Neural progenitor cell (in vitro differentiated cells): Measurements from ENCODE around the gene CTTN. TPM values are rescaled to one million over a fixed set of nuclear protein-coding genes. Genes with fewer than 3 reads are reported as not detected.

Source experiments
- DNase-seq: peaks from one replicate; pipeline ENCODE4 v3.0.0-alpha.2; 2016; ENCODE audit warnings: low spot score
- H2AFZ ChIP-seq: fragments of 200-600 bp; sonication (generic); replicated peaks from 2 replicates; pipeline ENCODE4 v1.6.1; 2016; ENCODE audit warnings: antibody characterized with exemption
- H3F3A ChIP-seq: fragments of 200-600 bp; sonication (generic); 2 replicates; pipeline ENCODE4 v1.6.1; 2016; ENCODE audit warnings: antibody characterized with exemption, low read depth
- H3K27ac ChIP-seq: fragments of 200-600 bp; sonication (generic); 2 replicates; pipeline ENCODE4 v1.5.1; 2016; ENCODE audit warnings: mild to moderate bottlenecking
- H3K27me3 ChIP-seq: fragments of 200-600 bp; sonication (generic); 2 replicates; pipeline ENCODE4 v1.6.1; 2016; ENCODE audit warnings: mild to moderate bottlenecking, moderate library complexity
- H3K36me3 ChIP-seq: fragments of 200-600 bp; sonication (generic); 2 replicates; pipeline ENCODE4 v1.5.1; 2016
- H3K4me1 ChIP-seq: fragments of 200-600 bp; sonication (generic); 2 replicates; pipeline ENCODE4 v1.6.1; 2016; ENCODE audit warnings: mixed run types
- H3K4me2 ChIP-seq: fragments of 200-600 bp; sonication (generic); 2 replicates; pipeline ENCODE4 v1.6.1; 2016
- H3K4me3 ChIP-seq: fragments of 200-600 bp; sonication (generic); 2 replicates; pipeline ENCODE4 v1.5.1; 2016
- H3K79me2 ChIP-seq: fragments of 200-600 bp; sonication (generic); 2 replicates; pipeline ENCODE4 v1.6.1; 2016; ENCODE audit warnings: low read depth
- H3K9ac ChIP-seq: fragments of 200-600 bp; sonication (generic); 2 replicates; pipeline ENCODE4 v1.6.1; 2016
- H3K9me3 ChIP-seq: fragments of 200-600 bp; sonication (generic); 2 replicates; pipeline ENCODE4 v1.5.1; 2016; ENCODE audit warnings: low read depth
- H4K20me1 ChIP-seq: fragments of 200-600 bp; sonication (generic); 2 replicates; pipeline ENCODE4 v1.6.1; 2016; ENCODE audit warnings: low read depth
- H3K27ac Mint-ChIP-seq: 3 replicates; pipeline ENCODE4 v1.8.0; 2021; ENCODE audit warnings: mixed read lengths
- H3K27me3 Mint-ChIP-seq: 2 replicates; pipeline ENCODE4 v1.8.0; 2022; ENCODE audit warnings: low read depth, mild to moderate bottlenecking, inconsistent platforms, moderate library complexity, mixed read lengths; ENCODE audit not compliant: insufficient read depth
- H3K36me3 Mint-ChIP-seq: 3 replicates; pipeline ENCODE4 v1.8.0; 2021; ENCODE audit warnings: mixed read lengths
- H3K4me1 Mint-ChIP-seq: 3 replicates; pipeline ENCODE4 v1.8.0; 2021; ENCODE audit warnings: mixed read lengths
- H3K4me3 Mint-ChIP-seq: 3 replicates; pipeline ENCODE4 v1.8.0; 2021; ENCODE audit warnings: mild to moderate bottlenecking, moderate library complexity, mixed read lengths
- H3K9me3 Mint-ChIP-seq: 3 replicates; pipeline ENCODE4 v1.8.0; 2020; ENCODE audit warnings: mixed read lengths
- EZH2 ChIP-seq: fragments of 200-600 bp; sonication (generic); IDR thresholded peaks from 2 replicates; pipeline ENCODE4 v1.6.1; 2017; ENCODE audit warnings: antibody characterized with exemption, mild to moderate bottlenecking, moderate library complexity
- EZH2phosphoT487 ChIP-seq: fragments of 200-600 bp; sonication (generic); IDR thresholded peaks from 2 replicates; pipeline ENCODE4 v1.6.1; 2017; ENCODE audit warnings: antibody characterized with exemption
- total RNA-seq: library from RNA; depleted of rRNA; stranded (reverse); fragments of >200 nt; gene quantifications from 2 replicates; pipeline ENCODE4 v1.2.3, GENCODE V29; 2015; ENCODE audit warnings: low replicate concordance
- TF ChIP-seq, protein P1 (sequence below): fragments of 200-600 bp; sonication (generic); IDR thresholded peaks from 2 replicates; pipeline ENCODE4 v1.5.1; 2017; ENCODE audit warnings: antibody characterized with exemption, mild to moderate bottlenecking

Gene CTTN
- total RNA-seq, 1 donor from 2014 or later = 200 TPM

DNA sequence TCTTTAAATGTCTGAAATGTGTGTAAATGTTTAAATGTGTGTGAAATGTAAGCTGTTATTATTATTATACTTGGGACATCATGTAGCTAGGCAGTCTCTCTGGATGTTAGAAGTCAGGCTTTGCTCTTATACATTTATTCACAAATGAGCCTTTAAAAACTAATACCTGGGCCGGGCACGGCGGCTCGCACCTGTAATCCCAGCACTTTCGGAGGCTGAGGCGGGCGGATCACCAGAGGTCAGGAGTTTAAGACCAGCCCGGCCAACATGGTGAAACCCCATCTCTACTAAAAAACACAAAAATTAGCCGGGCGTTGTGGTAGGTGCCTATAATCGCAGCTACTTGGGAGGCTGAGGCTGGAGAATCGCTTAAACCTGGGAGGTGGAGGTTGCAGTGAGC lies 21.7 kb upstream of the CTTN start:
- Histone ChIP-seq H3K27me3 (no peaks in the 10 kb centered on the region), H2AFZ (no peak overlapping the region), H3K9me3 (no peaks in the 10 kb centered on the region), H3K36me3 (peaks cover 9% of the 10 kb centered on the region), H3K4me1 (no peaks in the 10 kb centered on the region), H3K9ac (no peak overlapping the region), H3K79me2 (no peaks in the 10 kb centered on the region), H3K4me3 (no peak overlapping the region), H3K4me2 (no peak overlapping the region), H3K27ac (no peak overlapping the region), H3F3A (peaks cover 7% of the 10 kb centered on the region), H4K20me1 (peaks cover 5% of the 10 kb centered on the region)
- Mint-ChIP-seq H3K4me3 (no peak overlapping the region), H3K4me1 (no peaks in the 10 kb centered on the region), H3K36me3 (peaks cover 28% of the 10 kb centered on the region), H3K27me3 (no peaks in the 10 kb centered on the region), H3K9me3 (no peaks in the 10 kb centered on the region), H3K27ac (no peak overlapping the region)
- DNase-seq = no peak
- TF ChIP-seq EZH2phosphoT487 = no peak
- TF ChIP-seq, protein P1, sequence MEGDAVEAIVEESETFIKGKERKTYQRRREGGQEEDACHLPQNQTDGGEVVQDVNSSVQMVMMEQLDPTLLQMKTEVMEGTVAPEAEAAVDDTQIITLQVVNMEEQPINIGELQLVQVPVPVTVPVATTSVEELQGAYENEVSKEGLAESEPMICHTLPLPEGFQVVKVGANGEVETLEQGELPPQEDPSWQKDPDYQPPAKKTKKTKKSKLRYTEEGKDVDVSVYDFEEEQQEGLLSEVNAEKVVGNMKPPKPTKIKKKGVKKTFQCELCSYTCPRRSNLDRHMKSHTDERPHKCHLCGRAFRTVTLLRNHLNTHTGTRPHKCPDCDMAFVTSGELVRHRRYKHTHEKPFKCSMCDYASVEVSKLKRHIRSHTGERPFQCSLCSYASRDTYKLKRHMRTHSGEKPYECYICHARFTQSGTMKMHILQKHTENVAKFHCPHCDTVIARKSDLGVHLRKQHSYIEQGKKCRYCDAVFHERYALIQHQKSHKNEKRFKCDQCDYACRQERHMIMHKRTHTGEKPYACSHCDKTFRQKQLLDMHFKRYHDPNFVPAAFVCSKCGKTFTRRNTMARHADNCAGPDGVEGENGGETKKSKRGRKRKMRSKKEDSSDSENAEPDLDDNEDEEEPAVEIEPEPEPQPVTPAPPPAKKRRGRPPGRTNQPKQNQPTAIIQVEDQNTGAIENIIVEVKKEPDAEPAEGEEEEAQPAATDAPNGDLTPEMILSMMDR = no peak
- no peak for TF ChIP-seq EZH2

DNA sequence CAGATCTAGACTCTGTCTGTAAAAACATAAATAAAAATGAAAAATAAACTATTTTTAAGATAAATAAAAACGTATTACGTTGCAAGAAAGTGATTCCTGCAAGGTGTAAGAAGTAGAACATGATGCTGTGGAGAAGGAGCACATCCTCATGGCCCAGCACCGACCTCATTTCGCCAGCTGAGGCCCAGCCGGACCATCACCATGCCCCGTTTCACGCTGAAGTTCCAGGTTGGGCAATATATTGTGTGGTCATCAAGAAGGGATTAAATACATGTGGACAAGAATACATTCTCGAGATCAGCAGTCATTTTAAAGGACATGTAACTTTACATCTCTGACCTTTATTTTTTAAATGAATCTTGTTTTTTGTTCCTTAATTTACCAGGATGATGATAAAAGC lies 20.7 kb upstream of the CTTN start:
- H3K4me2 ChIP-seq = no peak overlapping the region
- Mint-ChIP-seq H3K36me3 (peaks cover 29% of the 10 kb centered on the region), H3K4me1 (no peaks in the 10 kb centered on the region), H3K27ac (no peak overlapping the region), H3K4me3 (no peak overlapping the region), H3K27me3 (no peaks in the 10 kb centered on the region), H3K9me3 (no peaks in the 10 kb centered on the region)
- H3K9me3 ChIP-seq = no peaks in the 10 kb centered on the region
- no peaks in the 10 kb centered on the region for H3K79me2 ChIP-seq
- H3K36me3 ChIP-seq = peaks cover 9% of the 10 kb centered on the region
- H3K27me3 ChIP-seq = no peaks in the 10 kb centered on the region
- H2AFZ ChIP-seq = no peak overlapping the region
- peaks cover 5% of the 10 kb centered on the region for H4K20me1 ChIP-seq
- H3K4me1 ChIP-seq = no peaks in the 10 kb centered on the region
- no peak overlapping the region for H3K27ac ChIP-seq
- H3F3A ChIP-seq = peaks cover 7% of the 10 kb centered on the region
- DNase-seq = no peak
- no peak overlapping the region for H3K4me3 ChIP-seq
- TF ChIP-seq EZH2 (no peak), EZH2phosphoT487 (no peak)
- TF ChIP-seq, protein P1 = no peak
- H3K9ac ChIP-seq = no peak overlapping the region

DNA sequence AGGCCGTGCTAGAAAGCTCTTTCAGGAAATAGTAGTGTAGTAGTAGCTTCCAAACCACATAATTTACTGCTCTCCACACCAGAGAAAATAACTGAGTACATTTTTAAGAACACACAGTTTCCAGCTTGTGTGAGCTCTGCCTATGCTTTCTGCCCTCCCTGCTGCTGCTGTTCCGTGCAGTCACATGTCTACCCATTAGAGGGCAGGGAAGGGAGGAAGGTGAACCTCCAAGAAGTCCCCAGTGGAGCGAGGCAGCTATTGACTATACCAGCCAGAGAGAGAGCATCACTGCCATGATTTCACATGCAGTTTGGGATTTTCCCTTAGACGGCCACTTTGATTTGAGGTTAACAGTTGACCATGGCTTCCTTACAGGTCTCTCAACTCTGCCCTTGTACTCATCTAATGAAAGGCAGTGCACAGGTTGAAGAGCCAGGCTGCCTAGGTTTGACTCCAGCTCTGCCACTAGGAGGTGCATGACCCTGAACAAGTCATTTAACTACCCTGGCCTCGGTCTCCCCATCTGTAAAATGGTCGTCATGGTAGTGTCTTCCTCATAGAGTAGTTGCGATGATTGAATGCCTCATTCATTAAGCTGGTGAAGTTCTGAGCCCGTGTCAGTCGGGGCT lies 19.7 kb upstream of the CTTN start:
- no peak overlapping the region for H3K4me2 ChIP-seq
- no peak for DNase-seq
- Mint-ChIP-seq H3K9me3 (no peaks in the 10 kb centered on the region), H3K27me3 (peaks cover 1% of the 10 kb centered on the region), H3K4me3 (no peak overlapping the region), H3K36me3 (peaks cover 25% of the 10 kb centered on the region), H3K4me1 (no peaks in the 10 kb centered on the region), H3K27ac (no peak overlapping the region)
- no peak overlapping the region for H3K27ac ChIP-seq
- no peaks in the 10 kb centered on the region for H3K79me2 ChIP-seq
- no peaks in the 10 kb centered on the region for H3K9me3 ChIP-seq
- H3F3A ChIP-seq = peaks cover 7% of the 10 kb centered on the region
- H3K4me1 ChIP-seq = no peaks in the 10 kb centered on the region
- no peaks in the 10 kb centered on the region for H3K27me3 ChIP-seq
- no peak overlapping the region for H3K4me3 ChIP-seq
- no peak overlapping the region for H3K9ac ChIP-seq
- no peak overlapping the region for H2AFZ ChIP-seq
- TF ChIP-seq, protein P1 = no peak
- TF ChIP-seq EZH2phosphoT487 (no peak), EZH2 (no peak)
- peaks cover 9% of the 10 kb centered on the region for H3K36me3 ChIP-seq
- H4K20me1 ChIP-seq = peaks cover 8% of the 10 kb centered on the region
